ENCODE results near the gene FLYWCH1.

FLYWCH1 gene

GRCh38 chr16:2969545-2970521 lies 58.1 kb downstream of the FLYWCH1 start:
- DNase-seq (ENCODE audit: low read depth in 2 of 2) = peak; percentile 84 to 86

GRCh38 chr16:2970563-2970962 lies 58.8 kb downstream of the FLYWCH1 start:
- no peak for DNase-seq (ENCODE audit: low read depth in 2 of 2)

DNA sequence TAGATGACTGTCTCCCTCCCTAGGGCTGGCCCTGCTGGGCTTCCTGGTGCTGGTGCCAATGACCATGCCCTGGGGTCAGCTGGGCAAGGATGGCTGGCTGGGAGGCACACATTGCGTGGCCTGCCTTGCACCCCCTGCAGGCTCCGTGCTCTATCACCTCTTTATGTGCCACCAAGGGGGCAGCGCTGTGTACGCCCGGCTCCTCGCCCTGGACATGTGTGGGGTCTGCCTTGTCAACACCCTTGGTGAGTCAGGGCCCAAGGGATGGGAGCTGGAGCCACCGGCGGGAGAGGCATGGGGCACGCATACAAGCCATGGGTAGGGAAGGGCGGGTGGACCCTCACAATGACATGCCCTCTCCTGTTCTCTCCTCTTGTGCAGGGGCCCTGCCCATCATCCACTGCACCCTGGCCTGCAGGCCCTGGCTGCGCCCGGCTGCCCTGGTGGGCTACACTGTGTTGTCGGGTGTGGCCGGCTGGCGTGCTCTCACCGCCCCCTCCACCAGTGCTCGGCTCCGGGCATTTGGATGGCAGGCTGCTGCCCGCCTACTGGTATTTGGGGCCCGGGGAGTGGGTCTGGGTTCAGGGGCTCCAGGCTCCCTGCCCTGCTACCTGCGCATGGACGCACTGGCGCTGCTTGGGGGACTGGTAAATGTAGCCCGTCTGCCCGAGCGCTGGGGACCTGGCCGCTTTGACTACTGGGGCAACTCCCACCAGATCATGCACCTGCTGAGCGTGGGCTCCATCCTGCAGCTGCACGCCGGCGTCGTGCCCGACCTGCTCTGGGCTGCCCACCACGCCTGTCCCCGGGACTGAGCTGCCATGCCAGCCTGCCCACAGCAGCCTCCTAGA lies 59.6 kb downstream of the FLYWCH1 start:
- no peak for DNase-seq (ENCODE audit: low read depth in 2 of 2)

- DNase-seq (ENCODE audit: low read depth in 2 of 2) = no peak
These were observed 60.5 kb downstream of the FLYWCH1 start for GRCh38 chr16:2971985-2972784.

GRCh38 chr16:2973093-2973492 lies 61.4 kb downstream of the FLYWCH1 start:
- no peak for DNase-seq (ENCODE audit: low read depth in 2 of 2)

- no peak for DNase-seq (ENCODE audit: low read depth in 2 of 2)
These were observed 62.0 kb downstream of the FLYWCH1 start for GRCh38 chr16:2973605-2974318.

DNA sequence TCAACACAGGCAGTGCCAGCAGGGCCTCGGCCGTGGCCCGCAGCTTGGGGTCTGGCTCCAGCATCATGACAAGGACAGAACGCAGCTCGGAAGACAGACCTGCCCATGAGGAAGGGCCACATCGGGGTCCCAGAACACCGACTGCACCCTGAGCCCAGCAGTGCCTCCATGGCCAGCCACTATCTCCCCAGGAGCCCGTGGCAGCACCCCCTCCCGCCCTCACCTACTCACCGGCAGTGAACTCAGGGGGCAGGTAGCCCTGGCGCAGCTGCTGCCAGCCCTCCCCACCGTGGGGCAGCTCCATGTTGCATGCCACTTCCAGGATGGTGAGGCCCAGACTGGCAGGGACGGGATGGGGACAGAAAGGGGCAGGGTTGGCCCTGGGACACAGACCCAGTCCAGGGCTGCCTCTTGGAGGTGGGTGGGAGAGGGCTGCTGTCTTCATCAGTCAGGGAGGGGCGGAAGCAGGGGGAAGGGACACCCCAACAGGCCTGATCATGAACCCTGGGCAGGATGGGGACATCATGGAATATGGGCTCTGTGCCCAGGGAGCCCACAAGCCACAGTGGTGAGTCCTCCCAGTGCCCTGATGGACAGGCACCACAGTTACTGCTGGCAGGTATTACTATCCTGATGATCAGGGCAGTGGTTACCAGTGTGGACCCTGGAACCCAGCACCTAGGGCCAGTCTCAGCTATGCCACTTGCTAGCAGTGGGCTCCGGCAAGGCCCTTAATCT lies 62.8 kb downstream of the FLYWCH1 start:
- DNase-seq (ENCODE audit: low read depth in 2 of 2) = no peak

DNA sequence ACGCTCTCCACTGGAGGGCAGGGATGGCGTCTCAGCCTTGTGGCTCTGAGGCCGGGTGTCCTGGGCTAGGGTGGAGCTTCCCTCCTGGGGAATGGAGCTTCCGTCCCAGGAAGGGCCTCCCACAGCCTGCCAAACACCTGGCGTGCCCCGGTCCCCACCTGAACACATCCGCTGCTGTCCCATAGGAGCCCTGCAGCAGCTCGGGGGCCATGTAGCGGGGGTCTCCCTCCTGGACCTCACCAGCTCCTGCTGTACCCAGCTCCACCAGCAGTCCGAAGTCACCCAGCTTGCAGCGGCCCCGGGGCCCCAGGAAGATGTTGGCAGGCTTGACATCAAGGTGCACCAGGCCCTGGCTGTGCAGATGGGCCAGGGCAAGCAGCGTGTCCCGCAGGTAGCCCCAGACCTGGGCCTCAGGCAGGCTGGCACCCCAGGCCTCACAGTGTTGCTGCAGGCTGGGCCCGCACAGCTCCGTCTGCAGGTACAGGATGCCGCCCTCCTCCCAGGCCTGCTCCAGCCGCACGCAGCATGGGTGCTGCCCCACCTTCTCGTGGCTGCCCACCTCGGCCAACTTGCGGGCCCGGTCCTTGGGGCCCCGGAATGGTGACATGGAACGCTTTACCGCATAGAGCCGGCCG lies 63.5 kb downstream of the FLYWCH1 start:
- no peak for DNase-seq (ENCODE audit: low read depth in 2 of 2)

DNA sequence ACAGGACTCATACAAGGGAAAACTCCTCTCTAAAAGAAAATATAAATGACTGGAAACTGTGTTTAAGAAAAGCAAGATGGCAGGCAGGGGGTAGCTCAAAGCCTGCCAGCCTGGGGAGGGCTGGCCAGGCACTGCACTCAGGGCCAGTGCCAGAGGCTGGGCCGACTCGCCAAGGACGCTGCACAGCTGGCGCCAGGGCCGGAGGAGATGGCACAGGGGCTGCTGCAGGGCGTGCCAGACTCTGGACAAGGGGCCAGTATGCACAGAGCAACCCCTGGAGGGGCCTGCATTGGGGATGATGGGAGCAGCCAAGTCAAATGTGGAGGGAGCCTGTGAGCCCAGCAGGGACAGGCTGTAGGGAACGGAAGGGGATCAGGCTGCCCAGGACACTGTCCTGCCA lies 64.5 kb downstream of the FLYWCH1 start:
- no peak for DNase-seq (ENCODE audit: low read depth in 2 of 2)

DNA sequence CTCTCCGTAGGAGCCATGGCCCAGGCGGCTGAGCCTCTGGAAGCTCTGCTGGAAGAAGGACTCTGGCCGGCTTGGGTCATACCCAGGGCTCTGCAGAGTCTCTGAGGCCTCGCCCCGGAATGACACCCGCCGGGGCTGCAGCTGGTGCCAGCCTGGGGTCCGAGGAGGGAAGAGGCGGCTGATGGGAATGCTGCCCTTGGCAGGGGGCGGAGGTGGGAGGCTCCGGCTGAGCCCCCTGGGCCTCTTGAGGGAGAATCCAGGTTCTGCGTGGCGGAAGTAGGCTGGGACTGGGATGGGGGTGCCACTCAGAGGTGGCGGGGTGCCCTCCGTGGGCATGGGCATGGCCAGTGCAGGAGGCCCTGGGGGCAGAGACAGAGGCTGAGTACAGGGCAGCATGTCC lies 64.9 kb downstream of the FLYWCH1 start:
- DNase-seq (ENCODE audit: low read depth in 2 of 2) = no peak

DNA sequence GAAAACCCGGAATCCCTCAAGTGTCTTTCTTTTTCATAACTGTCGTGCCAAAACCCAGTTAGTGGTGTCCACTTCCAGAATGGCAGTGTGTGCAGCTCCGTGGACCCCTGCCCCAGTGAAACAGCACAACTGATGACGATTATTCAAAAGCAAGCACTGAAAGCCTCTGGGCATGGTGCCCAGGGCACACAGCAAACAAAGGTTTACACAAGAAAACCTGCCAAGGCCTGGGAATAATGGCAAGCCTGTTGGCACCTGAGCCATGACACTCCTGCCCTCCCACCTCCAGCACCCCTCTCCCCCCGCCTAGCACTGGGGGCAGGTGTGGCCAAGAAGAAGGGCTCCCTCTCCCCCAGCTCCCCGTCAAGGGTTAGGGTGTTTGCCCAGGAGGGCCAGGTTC lies 65.7 kb downstream of the FLYWCH1 start:
- no peak for DNase-seq (ENCODE audit: low read depth in 2 of 2)

- no peak for DNase-seq (ENCODE audit: low read depth in 2 of 2)
These were observed 68.0 kb downstream of the FLYWCH1 start for GRCh38 chr16:2979669-2980226.

DNA sequence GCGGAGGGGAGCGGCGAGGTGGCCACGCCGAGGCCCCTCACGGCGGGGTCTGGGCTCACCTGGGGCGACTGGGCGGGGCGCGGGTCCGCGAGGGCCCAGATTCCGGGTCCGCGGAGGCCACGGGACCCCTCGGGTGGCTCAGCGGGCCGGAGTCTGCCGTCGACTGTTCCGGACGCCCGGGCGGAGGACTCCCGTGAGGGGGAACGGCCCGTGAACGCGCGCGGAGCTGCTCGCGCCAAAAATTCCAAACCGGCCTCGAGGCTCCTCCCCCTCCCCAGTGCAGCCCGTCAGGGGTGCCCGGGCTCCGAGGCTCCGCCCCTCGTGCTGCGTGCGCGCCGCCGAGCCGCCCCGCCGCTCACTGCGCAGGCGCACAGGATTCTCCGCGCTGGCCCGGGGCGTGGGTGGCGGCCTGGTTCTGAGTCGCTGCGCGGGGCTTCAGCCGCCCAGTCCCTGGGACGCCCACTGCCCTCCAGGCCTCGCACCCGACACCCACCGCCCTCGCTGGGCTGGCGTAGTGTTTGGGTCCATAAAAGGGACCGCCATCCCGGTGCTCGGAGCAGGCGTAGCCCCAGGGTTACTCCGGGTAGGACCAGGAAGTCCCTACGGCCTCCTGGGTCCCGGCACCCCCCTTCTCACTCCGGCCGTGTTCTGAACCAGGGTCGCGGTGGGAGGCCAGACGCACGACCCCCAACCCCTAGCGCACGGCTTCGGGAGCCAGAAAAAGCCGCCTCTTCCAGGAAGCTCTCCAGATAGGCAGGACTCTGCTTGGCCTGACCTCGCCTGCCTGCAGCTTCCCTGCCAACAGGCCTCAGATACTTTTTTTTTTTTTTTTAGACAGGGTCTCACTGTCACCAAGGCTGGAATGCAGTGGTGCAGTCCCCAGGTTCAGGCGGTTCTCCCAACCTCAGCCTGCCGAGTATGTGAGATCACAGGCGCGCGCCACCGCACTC lies 68.8 kb downstream of the FLYWCH1 start, which contains the start of gene PKMYT1:
Gene PKMYT1 (minus strand): TSS at position 220 of the 950 bp plus-strand sequence. CDS start 789 bp downstream, outside the sequence.
- DNase-seq (ENCODE audit: low read depth in 2 of 2) = peak; percentile 91 to 94

GRCh38 chr16:2981177-2981898 lies 69.6 kb downstream of the FLYWCH1 start:
- no peak for DNase-seq (ENCODE audit: low read depth in 2 of 2)

DNA sequence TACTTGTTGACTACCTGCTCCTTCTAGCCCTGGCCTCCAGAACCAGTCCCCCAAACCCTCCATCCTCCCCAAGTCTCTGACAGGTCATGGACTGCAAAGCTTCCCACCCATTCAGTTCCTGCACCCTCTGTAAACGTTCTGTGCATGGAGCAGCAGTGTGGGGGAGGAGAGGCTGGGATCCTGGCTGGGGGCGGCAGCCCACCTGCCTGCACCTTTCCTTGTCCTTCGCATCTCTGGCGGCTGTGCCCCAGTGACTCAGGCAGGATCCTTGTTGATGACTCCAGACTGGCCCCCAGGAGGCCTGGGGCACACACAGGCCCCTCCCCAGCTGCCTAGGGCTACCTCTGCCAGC lies 70.1 kb downstream of the FLYWCH1 start:
- DNase-seq (ENCODE audit: low read depth in 2 of 2) = no peak

DNA sequence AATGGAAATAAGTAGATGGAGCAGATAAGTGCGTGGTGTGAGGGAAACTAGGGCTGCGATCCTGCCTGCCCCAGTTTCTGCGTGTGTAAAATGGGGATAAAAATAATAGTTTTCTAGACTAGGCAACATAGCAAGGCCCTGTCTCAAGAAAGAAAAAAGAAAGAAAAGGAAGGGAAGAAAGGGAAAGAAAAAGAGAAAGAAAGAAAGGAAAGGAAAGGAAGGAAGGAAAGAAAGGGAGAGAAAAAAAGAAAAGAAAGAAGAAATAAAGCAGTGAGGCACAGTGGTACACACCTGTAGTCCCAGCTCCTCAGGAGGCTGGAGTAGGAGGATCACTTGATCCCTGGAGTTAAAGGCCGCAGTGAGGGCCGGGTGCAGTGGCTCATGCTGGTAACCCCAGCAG lies 70.7 kb downstream of the FLYWCH1 start:
- no peak for DNase-seq (ENCODE audit: low read depth in 2 of 2)

DNA sequence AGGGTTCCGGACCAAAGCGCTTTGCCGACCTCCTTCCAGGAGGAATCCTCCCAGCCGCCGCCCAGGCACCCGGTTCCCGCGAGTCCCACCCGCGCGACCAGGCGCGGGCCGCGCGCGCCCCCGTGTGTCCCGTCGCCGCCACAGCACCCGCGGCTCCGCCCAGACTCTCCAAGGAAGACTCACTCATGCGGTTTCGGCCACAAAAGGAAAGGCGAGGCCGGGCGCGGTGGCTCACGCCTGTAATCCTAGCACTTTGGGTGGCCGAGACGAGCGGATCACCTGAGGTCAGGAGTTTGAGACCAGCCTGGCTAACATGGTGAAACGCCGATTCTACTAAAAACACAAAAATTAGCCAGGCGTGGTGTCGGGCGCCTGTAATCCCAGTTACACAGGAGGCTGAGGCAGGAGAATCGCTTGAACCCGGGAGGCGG lies 72.0 kb downstream of the FLYWCH1 start:
- DNase-seq (ENCODE audit: low read depth in 2 of 2) = peak; percentile 76 to 79

GRCh38 chr16:2985462-2985861 lies 73.7 kb downstream of the FLYWCH1 start:
- DNase-seq (ENCODE audit: low read depth in 2 of 2) = no peak

Measured in stimulated activated CD4-positive, alpha-beta T cell treated with anti-CD3 and anti-CD28 coated beads, Interleukin-4, amount 100 ng/mL, for 48 hours (primary cell).